Measurements from ENCODE around the gene XPOT. TPM values are rescaled to one million over a fixed set of nuclear protein-coding genes. Genes with fewer than 3 reads are reported as not detected.

Gene XPOT
- polyA plus RNA-seq, 1 experiment, result 183 TPM

DNA sequence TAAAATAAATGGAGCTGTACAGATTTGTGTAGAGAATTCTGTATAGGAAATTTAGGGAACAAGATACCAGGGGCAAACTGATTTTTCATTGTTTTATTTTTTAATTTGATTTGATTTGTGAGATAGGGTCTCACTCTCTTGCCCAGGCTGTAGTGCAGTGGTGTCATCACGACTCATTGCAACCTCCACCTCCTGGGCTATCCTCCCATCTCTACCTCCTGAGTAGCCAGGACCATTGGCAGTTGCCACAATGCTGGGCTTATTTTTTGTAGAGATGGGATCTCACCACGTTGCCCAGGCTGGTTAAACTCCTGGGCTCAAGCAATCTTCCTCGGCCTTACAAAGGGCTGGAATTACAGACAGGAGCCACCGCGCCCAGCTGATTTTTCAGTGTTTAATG, 29.7 kb downstream of the XPOT start:
- TF ChIP-seq, protein P1, sequence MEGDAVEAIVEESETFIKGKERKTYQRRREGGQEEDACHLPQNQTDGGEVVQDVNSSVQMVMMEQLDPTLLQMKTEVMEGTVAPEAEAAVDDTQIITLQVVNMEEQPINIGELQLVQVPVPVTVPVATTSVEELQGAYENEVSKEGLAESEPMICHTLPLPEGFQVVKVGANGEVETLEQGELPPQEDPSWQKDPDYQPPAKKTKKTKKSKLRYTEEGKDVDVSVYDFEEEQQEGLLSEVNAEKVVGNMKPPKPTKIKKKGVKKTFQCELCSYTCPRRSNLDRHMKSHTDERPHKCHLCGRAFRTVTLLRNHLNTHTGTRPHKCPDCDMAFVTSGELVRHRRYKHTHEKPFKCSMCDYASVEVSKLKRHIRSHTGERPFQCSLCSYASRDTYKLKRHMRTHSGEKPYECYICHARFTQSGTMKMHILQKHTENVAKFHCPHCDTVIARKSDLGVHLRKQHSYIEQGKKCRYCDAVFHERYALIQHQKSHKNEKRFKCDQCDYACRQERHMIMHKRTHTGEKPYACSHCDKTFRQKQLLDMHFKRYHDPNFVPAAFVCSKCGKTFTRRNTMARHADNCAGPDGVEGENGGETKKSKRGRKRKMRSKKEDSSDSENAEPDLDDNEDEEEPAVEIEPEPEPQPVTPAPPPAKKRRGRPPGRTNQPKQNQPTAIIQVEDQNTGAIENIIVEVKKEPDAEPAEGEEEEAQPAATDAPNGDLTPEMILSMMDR (IDR thresholded peaks at IDR 0.05; ENCODE audit: low read depth, low read length), result no peak
- CTCF ChIA-PET, result no interaction called here
- no peak overlapping the region for H3K4me3 ChIP-seq (ENCODE audit: low read depth, low read length)
- DNase-seq (ENCODE audit: low read depth, low spot score), result no peak
- POLR2A ChIA-PET, result no interaction called here
- H3K27me3 ChIP-seq (ENCODE audit: control insufficient read depth, insufficient read depth, low read length), result no peaks in the 10 kb centered on the region
- no peak overlapping the region for H3K27ac ChIP-seq (ENCODE audit: low read depth, low read length)
- no peaks in the 10 kb centered on the region for H3K9me3 ChIP-seq (ENCODE audit: control insufficient read depth, insufficient read depth, low read length)

DNA sequence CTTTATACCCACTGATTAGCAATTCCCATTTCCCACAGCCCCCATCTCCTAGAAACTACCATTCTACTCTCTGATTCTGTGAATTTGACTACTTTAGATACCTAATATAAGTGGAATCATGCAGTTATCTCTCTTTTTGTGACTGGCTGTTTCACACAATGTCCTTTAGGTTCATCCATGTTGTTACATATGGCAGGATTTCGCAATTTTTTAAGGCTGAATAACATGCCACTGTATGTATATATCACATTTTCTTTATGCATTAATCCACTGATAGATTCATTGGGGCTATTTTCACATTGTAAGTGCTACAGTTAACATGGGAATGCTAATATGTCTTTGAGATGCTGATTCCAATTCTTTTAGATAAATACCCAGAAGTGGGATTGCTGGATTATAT, 35.9 kb downstream of the XPOT start:
- H3K9me3 ChIP-seq (ENCODE audit: control insufficient read depth, insufficient read depth, low read length), result no peaks in the 10 kb centered on the region
- CTCF ChIA-PET, result no interaction called here
- H3K27ac ChIP-seq (ENCODE audit: low read depth, low read length), result no peak overlapping the region
- no peaks in the 10 kb centered on the region for H3K27me3 ChIP-seq (ENCODE audit: control insufficient read depth, insufficient read depth, low read length)
- POLR2A ChIA-PET, result no interaction called here
- TF ChIP-seq, protein P1 (IDR thresholded peaks at IDR 0.05; ENCODE audit: low read depth, low read length), result no peak
- H3K4me3 ChIP-seq (ENCODE audit: low read depth, low read length), result no peak overlapping the region
- DNase-seq (ENCODE audit: low read depth, low spot score), result no peak

DNA sequence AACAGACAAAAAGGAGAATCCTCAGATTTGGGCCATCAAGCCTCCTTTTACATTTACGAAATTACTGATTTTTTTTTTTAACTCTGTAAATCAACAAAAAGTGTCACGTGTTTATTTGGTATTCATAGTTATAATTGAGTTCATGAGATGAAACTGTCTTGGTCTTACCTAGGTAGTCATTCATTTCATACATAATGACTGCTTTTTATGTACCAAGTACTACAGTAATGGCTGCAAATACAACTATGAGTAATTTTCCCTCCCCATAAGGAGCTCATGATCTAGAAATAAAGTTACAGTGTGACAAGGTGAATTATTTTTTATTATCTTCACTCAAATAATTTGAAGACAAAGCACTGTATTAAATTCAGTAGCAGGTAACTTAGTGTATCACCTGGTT, 41.3 kb downstream of the XPOT start:
- CTCF ChIA-PET, result no interaction called here
- TF ChIP-seq, protein P1 (IDR thresholded peaks at IDR 0.05; ENCODE audit: low read depth, low read length), result no peak

DNA sequence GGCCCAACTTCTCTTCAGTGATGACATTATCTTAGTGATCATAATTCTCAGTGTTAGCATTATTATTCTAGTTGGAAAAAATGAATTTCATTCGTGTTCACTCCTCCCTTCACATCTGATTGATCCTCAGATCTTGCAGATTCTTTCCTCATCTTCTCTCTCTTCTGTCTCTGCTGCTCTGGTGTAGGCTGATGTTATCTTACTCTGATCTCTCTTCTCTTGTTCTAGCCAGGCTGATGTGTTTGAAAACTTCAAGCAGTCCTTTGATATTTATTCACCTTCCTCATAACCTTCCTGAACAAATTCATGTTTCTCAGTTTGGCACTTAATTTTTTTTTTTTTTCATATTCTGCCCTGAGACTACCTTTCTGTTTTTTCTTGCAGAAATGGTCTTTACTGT, 42.1 kb downstream of the XPOT start:
- TF ChIP-seq, protein P1 (IDR thresholded peaks at IDR 0.05; ENCODE audit: low read depth, low read length), result no peak
- no peak for DNase-seq (ENCODE audit: low read depth, low spot score)
- ChIA-PET CTCF (no interaction called here), POLR2A (no interaction called here)
- Histone ChIP-seq H3K4me3 (ENCODE audit: low read depth, low read length) (no peak overlapping the region), H3K27ac (ENCODE audit: low read depth, low read length) (no peak overlapping the region), H3K9me3 (ENCODE audit: control insufficient read depth, insufficient read depth, low read length) (no peaks in the 10 kb centered on the region), H3K27me3 (ENCODE audit: control insufficient read depth, insufficient read depth, low read length) (no peaks in the 10 kb centered on the region)

More for the DNA sequence above, 41.3 kb downstream of the XPOT start:
- Histone ChIP-seq H3K27me3 (ENCODE audit: control insufficient read depth, insufficient read depth, low read length) (no peaks in the 10 kb centered on the region), H3K4me3 (ENCODE audit: low read depth, low read length) (no peak overlapping the region), H3K9me3 (ENCODE audit: control insufficient read depth, insufficient read depth, low read length) (no peaks in the 10 kb centered on the region), H3K27ac (ENCODE audit: low read depth, low read length) (no peak overlapping the region)
- POLR2A ChIA-PET, result no interaction called here
- DNase-seq (ENCODE audit: low read depth, low spot score), result no peak

DNA sequence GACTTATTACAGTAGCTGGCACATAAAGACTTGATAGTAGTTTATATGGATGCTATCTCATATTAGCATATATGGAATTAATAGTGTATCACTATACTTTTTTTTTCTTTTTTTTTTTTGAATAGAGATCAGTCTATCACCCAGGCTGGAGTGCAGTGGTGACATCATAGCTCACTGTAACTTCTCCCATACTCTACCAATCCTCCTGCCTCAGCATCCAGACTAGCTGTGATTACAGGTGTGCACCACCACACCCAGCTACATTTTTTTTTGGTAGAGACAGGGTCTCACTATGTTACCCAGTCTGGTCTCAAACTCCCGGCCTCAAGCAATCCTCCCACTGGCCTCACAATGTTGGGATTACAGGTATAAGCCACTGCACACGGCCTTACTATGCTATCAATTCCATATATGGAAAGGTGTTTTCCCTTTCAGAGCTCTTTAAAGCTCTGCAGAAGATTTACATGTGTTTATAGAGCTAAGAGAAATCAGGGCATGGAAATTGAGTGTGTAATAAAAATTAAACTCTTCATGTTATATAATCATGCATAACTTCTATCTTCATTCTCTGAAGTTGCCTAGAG, 46.0 kb downstream of the XPOT start:
- TF ChIP-seq, protein P1 (IDR thresholded peaks at IDR 0.05; ENCODE audit: low read depth, low read length), result no peak
- no peak for DNase-seq (ENCODE audit: low read depth, low spot score)
- ChIA-PET POLR2A (no interaction called here), CTCF (interaction anchor here (0.9 kb wide), 1 partner anchor 10 kb away, joined by 3 read pairs; no protein-coding TSS in a partner anchor)
- Histone ChIP-seq H3K4me3 (ENCODE audit: low read depth, low read length) (no peak overlapping the region), H3K27ac (ENCODE audit: low read depth, low read length) (no peak overlapping the region), H3K27me3 (ENCODE audit: control insufficient read depth, insufficient read depth, low read length) (no peaks in the 10 kb centered on the region), H3K9me3 (ENCODE audit: control insufficient read depth, insufficient read depth, low read length) (no peaks in the 10 kb centered on the region; the same call in 1 of the 2 replicates)

Measured in AG04450 (cell line).